GM12873 (cell line): ENCODE results near the gene ATG14.
A peak's percentile ranks its signal among the peaks of the same experiment; 100 is the strongest.

ENCODE experiments used
- TF ChIP-seq, protein P1 (sequence below): IDR thresholded peaks from 2 replicates; pipeline ENCODE4 v1.5.1; 2012; ENCODE audit warnings: low read depth, mild to moderate bottlenecking, moderate library complexity, low read length, control low read depth; ENCODE audit not compliant: insufficient read depth; ENCODE audit errors: missing control alignments

ATG14 gene

GRCh38 chr14:55418411-55418810, 6.8 kb upstream of the ATG14 start:
- TF ChIP-seq, protein P1, sequence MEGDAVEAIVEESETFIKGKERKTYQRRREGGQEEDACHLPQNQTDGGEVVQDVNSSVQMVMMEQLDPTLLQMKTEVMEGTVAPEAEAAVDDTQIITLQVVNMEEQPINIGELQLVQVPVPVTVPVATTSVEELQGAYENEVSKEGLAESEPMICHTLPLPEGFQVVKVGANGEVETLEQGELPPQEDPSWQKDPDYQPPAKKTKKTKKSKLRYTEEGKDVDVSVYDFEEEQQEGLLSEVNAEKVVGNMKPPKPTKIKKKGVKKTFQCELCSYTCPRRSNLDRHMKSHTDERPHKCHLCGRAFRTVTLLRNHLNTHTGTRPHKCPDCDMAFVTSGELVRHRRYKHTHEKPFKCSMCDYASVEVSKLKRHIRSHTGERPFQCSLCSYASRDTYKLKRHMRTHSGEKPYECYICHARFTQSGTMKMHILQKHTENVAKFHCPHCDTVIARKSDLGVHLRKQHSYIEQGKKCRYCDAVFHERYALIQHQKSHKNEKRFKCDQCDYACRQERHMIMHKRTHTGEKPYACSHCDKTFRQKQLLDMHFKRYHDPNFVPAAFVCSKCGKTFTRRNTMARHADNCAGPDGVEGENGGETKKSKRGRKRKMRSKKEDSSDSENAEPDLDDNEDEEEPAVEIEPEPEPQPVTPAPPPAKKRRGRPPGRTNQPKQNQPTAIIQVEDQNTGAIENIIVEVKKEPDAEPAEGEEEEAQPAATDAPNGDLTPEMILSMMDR, result no peak

- TF ChIP-seq, protein P1, result no peak
These were observed 6.3 kb upstream of the ATG14 start for GRCh38 chr14:55417955-55418354.

- TF ChIP-seq, protein P1, result peak; percentile 51
These were observed 5.2 kb upstream of the ATG14 start for GRCh38 chr14:55416866-55417265.

GRCh38 chr14:55414551-55414950, 2.9 kb upstream of the ATG14 start:
- TF ChIP-seq, protein P1, result no peak

GRCh38 chr14:55412676-55413075, 1.0 kb upstream of the ATG14 start:
- TF ChIP-seq, protein P1, result no peak

DNA sequence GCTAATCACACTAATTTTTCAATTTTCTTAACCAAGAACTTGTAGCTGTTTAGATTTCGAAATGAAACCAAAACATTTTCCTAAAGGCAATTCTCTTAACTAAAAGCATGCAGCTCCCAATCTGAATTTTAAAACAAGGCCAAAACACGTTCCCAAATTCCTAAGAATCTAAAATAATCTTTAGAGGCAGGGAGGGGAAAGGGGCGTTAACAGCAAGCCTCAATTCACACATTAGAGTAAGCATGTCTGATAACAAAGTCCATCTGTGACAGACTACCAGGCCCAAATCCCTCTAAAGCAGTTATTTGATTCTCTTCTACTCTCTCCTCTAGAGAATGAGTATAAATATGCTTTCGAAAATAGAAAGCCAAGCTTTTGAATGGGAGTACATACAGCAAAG, 754 bp downstream of the ATG14 start:
- TF ChIP-seq, protein P1, result no peak

DNA sequence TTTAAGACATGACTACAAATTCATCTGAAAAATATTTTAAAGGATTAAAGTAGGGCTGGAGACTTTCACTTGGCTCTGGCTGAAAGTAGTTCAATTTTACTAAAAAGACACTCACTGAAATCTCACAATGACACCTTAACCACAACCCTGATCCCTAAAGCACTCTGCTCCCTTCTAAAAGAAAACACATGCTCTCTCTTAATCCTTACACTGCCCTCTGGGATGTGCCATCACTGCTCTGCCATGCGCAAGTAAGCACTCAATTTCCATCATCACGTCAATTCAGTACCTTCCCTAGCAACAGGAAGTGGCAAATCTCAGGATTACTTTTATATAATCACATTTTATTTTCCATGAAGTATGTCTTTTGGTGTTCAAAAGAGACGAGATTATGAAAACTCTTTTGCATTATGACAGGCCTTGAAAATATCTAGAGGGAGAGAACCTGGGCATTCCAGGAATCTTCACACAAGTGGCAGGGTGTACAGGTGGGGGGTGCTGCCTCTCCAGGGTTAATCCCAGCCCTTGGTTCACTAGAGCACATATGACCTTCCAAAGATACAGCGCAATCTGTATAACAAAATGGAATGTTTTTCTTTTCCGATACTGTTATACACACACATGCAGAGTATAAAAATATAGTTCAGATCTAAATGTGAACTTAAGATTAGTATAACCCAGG, 7.3 kb downstream of the ATG14 start:
- TF ChIP-seq, protein P1, result no peak
